HEK293T (cell line): ENCODE results near the gene RNF152.

ENCODE experiments used
- BHLHE40 ChIP-seq: fragments of 450-650 bp; IDR thresholded peaks from 2 replicates; pipeline ENCODE4 v1.6.1; 2016; ENCODE audit warnings: mild to moderate bottlenecking, moderate library complexity, borderline replicate concordance
- ELF4 ChIP-seq: fragments of 450-650 bp; IDR thresholded peaks from 2 replicates; pipeline ENCODE4 v1.6.1; 2017; ENCODE audit warnings: antibody characterized with exemption
- FOXA1 ChIP-seq: fragments of 450-650 bp; IDR thresholded peaks from 2 replicates; pipeline ENCODE4 v1.6.1; 2016; ENCODE audit warnings: mild to moderate bottlenecking
- FOXK2 ChIP-seq: fragments of 450-650 bp; IDR thresholded peaks from 2 replicates; pipeline ENCODE4 v1.6.1; 2016; ENCODE audit warnings: mild to moderate bottlenecking
- NFRKB ChIP-seq: fragments of 450-650 bp; IDR thresholded peaks from 2 replicates; pipeline ENCODE4 v1.6.1; 2016; ENCODE audit warnings: mild to moderate bottlenecking, moderate library complexity
- SP1 ChIP-seq: fragments of 450-650 bp; IDR thresholded peaks from 2 replicates; pipeline ENCODE4 v1.6.1; 2017
- TARDBP ChIP-seq: fragments of 450-650 bp; IDR thresholded peaks from 2 replicates; pipeline ENCODE4 v1.6.1; 2016
- ZNF384 ChIP-seq: fragments of 450-650 bp; IDR thresholded peaks from 2 replicates; pipeline ENCODE4 v1.6.1; 2016

DNA sequence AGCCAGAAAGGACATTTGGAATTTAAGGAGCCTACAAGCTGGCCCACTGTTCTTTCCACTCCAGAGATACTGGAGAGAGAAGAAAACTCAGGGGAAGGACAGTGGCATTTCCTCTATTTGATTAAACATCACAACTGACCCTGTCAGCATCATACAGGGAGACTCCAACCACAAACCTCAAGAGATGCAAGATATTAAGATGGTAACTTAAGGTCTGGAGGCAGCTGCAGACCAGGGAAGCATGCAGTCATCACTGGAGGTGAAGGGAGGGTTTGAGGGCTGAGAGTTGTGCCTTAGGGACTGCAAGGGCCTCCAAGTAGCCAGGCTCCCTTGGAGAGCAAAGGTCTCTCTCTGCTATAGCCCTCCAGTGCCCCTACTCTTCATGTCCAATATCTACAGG lies 67.4 kb downstream of the RNF152 start:
- TF ChIP-seq SP1 (no peak), BHLHE40 (no peak), ZNF384 (no peak), FOXK2 (no peak), FOXA1 (no peak), TARDBP (no peak), NFRKB (no peak), ELF4 (no peak)
